ENCODE measurements around the gene PARD3B. TPM values are rescaled to one million over a fixed set of nuclear protein-coding genes. Genes with fewer than 3 reads are reported as not detected.
A peak's percentile ranks its signal among the peaks of the same experiment; 100 is the strongest.

PARD3B gene
- total RNA-seq, 2 experiments from 2014 or later = 0.49 to 1.1 TPM

- no peak for DNase-seq
- H3K27ac Mint-ChIP-seq = no peak overlapping the region
- no peaks in the 10 kb centered on the region for H3K27me3 Mint-ChIP-seq
- no peak overlapping the region for H3K4me3 Mint-ChIP-seq
- H3K4me1 Mint-ChIP-seq = peaks cover 3% of the 10 kb centered on the region
- H3K36me3 Mint-ChIP-seq = no peaks in the 10 kb centered on the region
- H3K9me3 Mint-ChIP-seq = no peaks in the 10 kb centered on the region
Measured at GRCh38 chr2:204846471-204846870, 301.2 kb downstream of the PARD3B start.

DNA sequence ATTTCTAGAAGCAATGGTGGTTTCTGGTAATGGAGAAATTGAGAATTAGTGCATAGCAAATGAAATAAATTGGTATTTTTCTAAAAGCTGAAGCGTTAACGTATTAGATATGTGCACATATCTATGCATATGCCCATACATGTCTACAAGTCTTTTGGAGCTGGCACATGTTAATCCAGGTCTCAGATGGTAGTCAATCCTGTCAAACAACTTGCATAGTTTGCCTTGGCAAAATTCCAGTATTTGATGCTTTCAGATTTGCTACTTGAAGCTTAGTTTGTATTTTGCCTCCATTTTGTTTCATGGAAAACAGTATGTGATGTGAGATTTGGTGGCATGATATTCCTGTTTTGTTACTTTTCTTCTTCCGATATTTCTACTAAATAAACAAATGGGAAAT is 304.6 kb downstream of the PARD3B start:
- Mint-ChIP-seq H3K4me3 (no peak overlapping the region), H3K4me1 (no peaks in the 10 kb centered on the region), H3K27me3 (no peaks in the 10 kb centered on the region), H3K36me3 (no peaks in the 10 kb centered on the region), H3K27ac (no peak overlapping the region), H3K9me3 (no peaks in the 10 kb centered on the region)
- no peak for DNase-seq

GRCh38 chr2:204850581-204850980 is 305.3 kb downstream of the PARD3B start:
- no peak for DNase-seq
- Mint-ChIP-seq H3K27me3 (peaks cover 2% of the 10 kb centered on the region), H3K4me1 (no peaks in the 10 kb centered on the region), H3K4me3 (no peak overlapping the region), H3K9me3 (peaks cover 1% of the 10 kb centered on the region), H3K27ac (no peak overlapping the region), H3K36me3 (no peaks in the 10 kb centered on the region)

DNA sequence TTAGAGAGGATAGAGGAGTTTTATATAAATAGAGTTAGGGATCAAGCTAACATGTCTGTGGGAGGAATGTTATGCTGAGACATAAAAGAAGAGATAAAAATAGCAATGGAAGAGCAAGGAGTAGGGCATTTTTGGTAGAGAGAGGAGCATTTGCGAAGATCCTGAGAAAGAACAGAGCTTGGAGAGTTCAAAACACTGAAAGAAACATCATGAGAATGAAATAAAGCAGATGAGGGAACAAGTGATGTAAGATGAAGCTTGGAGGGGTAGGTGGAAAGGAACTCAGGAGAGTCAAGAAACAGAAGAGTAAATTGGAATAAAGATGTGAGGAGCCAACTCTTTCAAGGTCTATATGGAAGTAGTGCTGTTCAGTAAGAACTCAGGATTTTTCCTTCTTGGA is 308.6 kb downstream of the PARD3B start:
- Mint-ChIP-seq H3K9me3 (peaks cover 6% of the 10 kb centered on the region), H3K36me3 (no peaks in the 10 kb centered on the region), H3K27me3 (peaks cover 3% of the 10 kb centered on the region), H3K4me1 (no peaks in the 10 kb centered on the region), H3K27ac (no peak overlapping the region), H3K4me3 (no peak overlapping the region)
- DNase-seq = no peak

DNA sequence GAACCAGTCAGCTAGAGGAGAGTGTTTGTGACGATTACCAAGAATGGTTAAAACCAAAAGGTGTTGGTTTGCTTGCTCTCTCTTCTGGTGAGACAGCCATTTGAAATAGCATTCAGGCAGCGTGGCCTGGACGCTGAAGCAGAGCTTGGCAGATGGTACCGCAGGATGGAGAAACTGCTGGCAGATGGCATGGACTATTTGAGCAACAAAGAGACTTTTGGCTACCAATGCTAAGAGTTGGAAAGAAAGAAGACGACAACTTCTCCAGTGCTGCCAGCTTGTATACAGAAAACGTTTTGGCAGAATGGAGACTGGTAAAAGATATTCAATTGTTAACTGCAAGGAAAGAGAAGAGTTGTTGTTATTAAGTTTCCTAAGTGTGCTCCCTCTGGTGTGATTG is 315.0 kb downstream of the PARD3B start:
- Mint-ChIP-seq H3K4me1 (no peaks in the 10 kb centered on the region), H3K36me3 (peaks cover 2% of the 10 kb centered on the region), H3K27ac (no peak overlapping the region), H3K4me3 (no peak overlapping the region), H3K9me3 (peaks cover 10% of the 10 kb centered on the region), H3K27me3 (peaks cover 3% of the 10 kb centered on the region)
- DNase-seq = no peak

GRCh38 chr2:204862809-204863208 is 317.5 kb downstream of the PARD3B start:
- Mint-ChIP-seq H3K4me1 (no peaks in the 10 kb centered on the region), H3K36me3 (peaks cover 2% of the 10 kb centered on the region), H3K27me3 (no peaks in the 10 kb centered on the region), H3K27ac (no peak overlapping the region), H3K9me3 (peaks cover 4% of the 10 kb centered on the region), H3K4me3 (no peak overlapping the region)
- DNase-seq = no peak

- Mint-ChIP-seq H3K36me3 (peaks cover 2% of the 10 kb centered on the region), H3K27me3 (no peaks in the 10 kb centered on the region), H3K9me3 (peaks cover 4% of the 10 kb centered on the region), H3K27ac (no peak overlapping the region), H3K4me3 (no peak overlapping the region), H3K4me1 (no peaks in the 10 kb centered on the region)
- no peak for DNase-seq
Measured at GRCh38 chr2:204863336-204863735, 318.1 kb downstream of the PARD3B start.

GRCh38 chr2:204869132-204869823 is 324.0 kb downstream of the PARD3B start:
- H3K36me3 Mint-ChIP-seq = peaks cover 2% of the 10 kb centered on the region
- no peak for DNase-seq
- H3K4me1 Mint-ChIP-seq = peaks cover 13% of the 10 kb centered on the region
- no peaks in the 10 kb centered on the region for H3K27me3 Mint-ChIP-seq
- no peak overlapping the region for H3K27ac Mint-ChIP-seq
- H3K9me3 Mint-ChIP-seq = peaks cover 4% of the 10 kb centered on the region
- H3K4me3 Mint-ChIP-seq = no peak overlapping the region

DNA sequence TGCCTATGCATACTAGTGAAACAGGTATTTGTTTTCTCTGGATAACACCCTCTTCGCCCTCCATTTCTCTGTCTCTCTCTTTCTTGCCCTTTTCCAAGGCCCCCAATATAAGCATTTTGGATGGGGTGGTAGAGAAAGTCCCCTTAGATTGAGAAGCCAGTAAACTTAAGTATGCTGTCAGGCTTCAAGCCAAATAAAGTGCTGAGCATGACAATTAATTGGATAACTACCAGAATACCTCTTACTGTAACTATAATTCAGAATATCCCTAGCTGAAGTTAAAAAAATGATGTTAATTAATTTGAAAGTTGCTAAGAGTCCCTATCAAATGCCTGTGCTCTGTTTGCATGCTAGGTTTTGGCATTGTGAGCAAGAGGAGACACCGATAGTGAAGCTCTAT is 324.8 kb downstream of the PARD3B start:
- DNase-seq = no peak
- Mint-ChIP-seq H3K27me3 (no peaks in the 10 kb centered on the region), H3K9me3 (peaks cover 2% of the 10 kb centered on the region), H3K36me3 (peaks cover 2% of the 10 kb centered on the region), H3K4me3 (no peak overlapping the region), H3K4me1 (peaks cover 13% of the 10 kb centered on the region), H3K27ac (no peak overlapping the region)

DNA sequence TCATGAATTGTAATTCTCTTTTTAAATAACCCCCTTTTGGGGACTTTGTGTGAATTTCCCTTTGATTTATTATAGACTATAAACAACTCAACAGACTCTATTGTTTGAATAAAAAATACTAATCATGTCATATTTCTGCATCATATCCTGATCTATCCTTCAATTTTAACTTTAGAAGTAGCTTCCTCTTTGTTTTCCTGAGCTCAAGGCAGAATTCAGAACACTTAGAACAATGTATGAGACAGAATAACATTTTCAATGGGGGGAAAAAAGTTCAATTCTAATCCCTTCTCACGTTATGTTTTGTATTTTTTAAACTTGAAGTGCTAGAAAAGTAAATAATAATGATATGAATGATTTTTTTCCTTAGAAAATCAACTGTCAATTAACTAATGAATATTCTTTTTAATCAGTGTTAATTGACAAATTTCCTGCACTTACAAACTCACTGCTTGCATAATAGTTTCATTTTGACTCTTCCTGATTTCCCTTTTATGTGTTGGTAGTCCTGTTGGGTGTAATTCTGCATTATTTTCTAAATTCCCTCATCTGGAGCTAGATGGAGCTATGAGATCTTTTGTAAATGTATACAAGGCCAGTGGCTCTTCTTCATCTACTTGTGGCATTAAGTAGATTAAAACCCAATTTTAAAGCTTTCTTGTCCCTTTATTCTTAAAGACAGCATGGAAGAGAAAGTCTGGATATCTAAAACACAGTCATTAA is 326.1 kb downstream of the PARD3B start:
- peaks cover 21% of the 10 kb centered on the region for H3K4me1 Mint-ChIP-seq
- H3K9me3 Mint-ChIP-seq = peaks cover 2% of the 10 kb centered on the region
- no peaks in the 10 kb centered on the region for H3K27me3 Mint-ChIP-seq
- peaks cover 2% of the 10 kb centered on the region for H3K36me3 Mint-ChIP-seq
- H3K27ac Mint-ChIP-seq = no peak overlapping the region
- H3K4me3 Mint-ChIP-seq = no peak overlapping the region
- DNase-seq = no peak

GRCh38 chr2:204876311-204876710 is 331.0 kb downstream of the PARD3B start:
- peaks cover 32% of the 10 kb centered on the region for H3K4me1 Mint-ChIP-seq
- DNase-seq = no peak
- no peak overlapping the region for H3K4me3 Mint-ChIP-seq
- H3K36me3 Mint-ChIP-seq = peaks cover 3% of the 10 kb centered on the region
- no peaks in the 10 kb centered on the region for H3K27me3 Mint-ChIP-seq
- no peak overlapping the region for H3K27ac Mint-ChIP-seq
- peaks cover 2% of the 10 kb centered on the region for H3K9me3 Mint-ChIP-seq

DNA sequence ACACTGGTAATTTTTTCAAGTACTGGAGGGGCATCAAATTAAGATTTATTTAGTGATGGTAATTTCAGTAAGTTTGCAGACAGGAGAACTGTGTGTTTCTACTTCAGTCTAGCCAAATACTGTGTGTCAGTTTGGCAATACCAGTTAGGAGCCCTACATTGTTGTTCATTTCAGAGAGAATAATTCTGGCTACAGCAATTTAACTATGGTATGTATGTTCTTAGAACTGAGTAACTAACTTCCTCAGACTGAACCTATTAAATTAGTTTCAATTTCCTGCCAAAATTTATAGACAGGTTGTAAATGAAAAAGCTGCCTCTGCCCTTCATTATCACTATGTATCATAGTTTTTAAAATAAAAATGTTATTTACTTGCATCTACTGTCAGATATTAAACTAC is 332.4 kb downstream of the PARD3B start:
- no peak overlapping the region for H3K27ac Mint-ChIP-seq
- H3K4me1 Mint-ChIP-seq = peaks cover 34% of the 10 kb centered on the region
- no peaks in the 10 kb centered on the region for H3K27me3 Mint-ChIP-seq
- H3K36me3 Mint-ChIP-seq = peaks cover 3% of the 10 kb centered on the region
- peaks cover 2% of the 10 kb centered on the region for H3K9me3 Mint-ChIP-seq
- no peak overlapping the region for H3K4me3 Mint-ChIP-seq
- DNase-seq = no peak

GRCh38 chr2:204880928-204881327 is 335.7 kb downstream of the PARD3B start:
- no peak for DNase-seq
- Mint-ChIP-seq H3K9me3 (peaks cover 5% of the 10 kb centered on the region), H3K4me3 (no peak overlapping the region), H3K27me3 (no peaks in the 10 kb centered on the region), H3K27ac (no peak overlapping the region), H3K4me1 (peaks cover 26% of the 10 kb centered on the region), H3K36me3 (peaks cover 1% of the 10 kb centered on the region)

DNA sequence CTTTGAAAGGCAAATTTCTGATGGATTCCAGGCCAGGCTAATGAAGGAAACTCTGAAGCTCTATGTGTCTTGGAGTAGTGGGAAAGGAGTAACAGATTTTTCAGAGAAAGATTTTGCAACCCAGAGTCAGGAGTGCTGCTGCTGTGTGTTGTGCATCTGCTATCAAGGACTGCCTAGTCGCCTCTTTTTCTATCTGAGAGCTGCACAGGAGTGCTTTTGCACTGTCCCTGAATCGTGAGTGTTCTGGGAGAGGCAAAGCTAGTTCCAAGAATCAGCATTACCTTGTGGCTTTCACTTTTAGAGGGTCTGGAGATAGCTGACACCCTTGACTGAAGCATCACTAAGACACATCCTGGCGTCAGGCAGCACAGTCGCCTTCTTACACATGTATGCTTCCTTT is 336.4 kb downstream of the PARD3B start:
- H3K9me3 Mint-ChIP-seq = peaks cover 5% of the 10 kb centered on the region
- H3K27ac Mint-ChIP-seq = peak overlapping the region; percentile 32
- H3K27me3 Mint-ChIP-seq = no peaks in the 10 kb centered on the region
- peak; percentile 27 for DNase-seq
- peaks cover 1% of the 10 kb centered on the region for H3K36me3 Mint-ChIP-seq
- H3K4me3 Mint-ChIP-seq = peak overlapping the region; percentile 27
- H3K4me1 Mint-ChIP-seq = peaks cover 26% of the 10 kb centered on the region

- no peak for DNase-seq
- H3K27ac Mint-ChIP-seq = no peak overlapping the region
- H3K36me3 Mint-ChIP-seq = peaks cover 2% of the 10 kb centered on the region
- H3K27me3 Mint-ChIP-seq = no peaks in the 10 kb centered on the region
- peaks cover 5% of the 10 kb centered on the region for H3K9me3 Mint-ChIP-seq
- H3K4me3 Mint-ChIP-seq = no peak overlapping the region
- H3K4me1 Mint-ChIP-seq = peaks cover 15% of the 10 kb centered on the region
Measured at GRCh38 chr2:204885747-204886146, 340.5 kb downstream of the PARD3B start.

- no peak for DNase-seq
- peaks cover 5% of the 10 kb centered on the region for H3K4me1 Mint-ChIP-seq
- H3K27me3 Mint-ChIP-seq = no peaks in the 10 kb centered on the region
- H3K9me3 Mint-ChIP-seq = peaks cover 5% of the 10 kb centered on the region
- peaks cover 2% of the 10 kb centered on the region for H3K36me3 Mint-ChIP-seq
- H3K27ac Mint-ChIP-seq = no peak overlapping the region
- no peak overlapping the region for H3K4me3 Mint-ChIP-seq
Measured at GRCh38 chr2:204886713-204887112, 341.4 kb downstream of the PARD3B start.

All from activated naive CD8-positive, alpha-beta T cell treated with anti-CD3 and anti-CD28 coated beads for 36 hours (primary cell).